Neural crest cell (in vitro differentiated cells): ENCODE data around the gene PHYH. TPM values are rescaled to one million over a fixed set of nuclear protein-coding genes. Genes with fewer than 3 reads are reported as not detected.
"Not testable (repeated sequence)": the region's sequence is repeated elsewhere in the genome, so short reads cannot be mapped to it uniquely, and the experiment has no call there.

Experiments
- DNase-seq: peaks from one replicate; pipeline ENCODE4 v3.0.0; 2021; ENCODE audit warnings: low read depth, mixed read lengths, low spot score
- H3K27ac Mint-ChIP-seq: one replicate; pipeline ENCODE4 v1.8.0; 2021; ENCODE audit warnings: mild to moderate bottlenecking, mixed read lengths; ENCODE audit not compliant: unreplicated experiment
- H3K27me3 Mint-ChIP-seq: 2 replicates; pipeline ENCODE4 v1.8.0; 2021; ENCODE audit warnings: low read depth, mild to moderate bottlenecking, mixed read lengths
- H3K36me3 Mint-ChIP-seq: 2 replicates; pipeline ENCODE4 v1.8.0; 2021; ENCODE audit warnings: low read depth, mild to moderate bottlenecking, mixed read lengths
- H3K4me1 Mint-ChIP-seq: 2 replicates; pipeline ENCODE4 v1.8.0; 2021; ENCODE audit warnings: mixed read lengths
- H3K4me3 Mint-ChIP-seq: one replicate; pipeline ENCODE4 v1.8.0; 2021; ENCODE audit warnings: mild to moderate bottlenecking, mixed read lengths
- H3K9me3 Mint-ChIP-seq: 2 replicates; pipeline ENCODE4 v1.8.0; 2021; ENCODE audit warnings: mixed read lengths
- total RNA-seq: library from RNA; stranded (reverse); gene quantifications from 2 replicates; pipeline ENCODE4 v1.2.1, GENCODE V29; 2021
- TF ChIP-seq, protein P1 (sequence below): fragments of 200-600 bp; sonication (generic); conservative IDR thresholded peaks from 2 replicates; pipeline ENCODE4 v1.5.0; 2021; ENCODE audit warnings: antibody characterized with exemption, mild to moderate bottlenecking

PHYH gene
- total RNA-seq, 1 donor from 2014 or later, result 14.9 TPM

DNA sequence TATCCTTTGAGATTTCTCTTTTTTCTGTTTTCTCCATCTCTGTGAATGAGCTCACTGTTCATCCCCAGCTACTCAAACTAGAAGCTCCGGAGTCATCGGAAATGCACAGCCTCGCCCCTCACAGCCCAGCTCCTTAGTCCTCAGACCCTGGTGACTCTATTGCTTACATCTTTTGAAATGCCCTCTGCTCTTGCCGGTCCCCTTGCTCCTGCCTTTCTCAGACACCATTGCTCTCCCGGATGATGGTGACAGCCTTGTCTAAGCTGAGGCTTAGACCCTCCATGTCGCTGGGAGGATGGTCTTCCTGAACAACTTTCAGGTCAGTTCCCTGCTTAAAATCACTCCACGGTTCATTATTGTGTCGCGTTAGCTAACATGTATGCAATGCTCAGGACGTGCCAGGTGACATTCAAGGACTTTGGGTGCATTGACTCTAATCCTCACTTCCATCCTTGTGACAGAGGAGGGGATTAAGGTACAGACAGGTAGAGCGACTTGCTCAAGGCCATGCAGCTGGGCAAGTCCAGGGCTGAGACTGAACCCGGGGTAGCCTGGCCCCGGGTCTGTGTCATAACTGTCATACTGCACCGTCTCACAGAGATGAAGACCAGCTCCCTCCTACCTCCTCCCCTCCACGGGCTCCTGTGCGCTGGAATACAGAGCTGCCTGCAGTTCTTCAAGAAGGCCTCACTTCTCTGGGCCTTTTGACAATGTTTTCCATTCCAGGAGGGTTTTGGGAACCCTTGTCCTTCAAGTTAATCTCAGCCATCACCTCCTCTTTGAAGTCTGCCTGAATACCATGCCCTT is 61.4 kb downstream of the PHYH start:
- Mint-ChIP-seq H3K4me3 (no peak overlapping the region), H3K36me3 (no peaks in the 10 kb centered on the region), H3K9me3 (no peaks in the 10 kb centered on the region), H3K27me3 (no peaks in the 10 kb centered on the region), H3K27ac (no peak overlapping the region), H3K4me1 (no peaks in the 10 kb centered on the region)
- no peak for DNase-seq
- TF ChIP-seq, protein P1, sequence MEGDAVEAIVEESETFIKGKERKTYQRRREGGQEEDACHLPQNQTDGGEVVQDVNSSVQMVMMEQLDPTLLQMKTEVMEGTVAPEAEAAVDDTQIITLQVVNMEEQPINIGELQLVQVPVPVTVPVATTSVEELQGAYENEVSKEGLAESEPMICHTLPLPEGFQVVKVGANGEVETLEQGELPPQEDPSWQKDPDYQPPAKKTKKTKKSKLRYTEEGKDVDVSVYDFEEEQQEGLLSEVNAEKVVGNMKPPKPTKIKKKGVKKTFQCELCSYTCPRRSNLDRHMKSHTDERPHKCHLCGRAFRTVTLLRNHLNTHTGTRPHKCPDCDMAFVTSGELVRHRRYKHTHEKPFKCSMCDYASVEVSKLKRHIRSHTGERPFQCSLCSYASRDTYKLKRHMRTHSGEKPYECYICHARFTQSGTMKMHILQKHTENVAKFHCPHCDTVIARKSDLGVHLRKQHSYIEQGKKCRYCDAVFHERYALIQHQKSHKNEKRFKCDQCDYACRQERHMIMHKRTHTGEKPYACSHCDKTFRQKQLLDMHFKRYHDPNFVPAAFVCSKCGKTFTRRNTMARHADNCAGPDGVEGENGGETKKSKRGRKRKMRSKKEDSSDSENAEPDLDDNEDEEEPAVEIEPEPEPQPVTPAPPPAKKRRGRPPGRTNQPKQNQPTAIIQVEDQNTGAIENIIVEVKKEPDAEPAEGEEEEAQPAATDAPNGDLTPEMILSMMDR, result no peak

DNA sequence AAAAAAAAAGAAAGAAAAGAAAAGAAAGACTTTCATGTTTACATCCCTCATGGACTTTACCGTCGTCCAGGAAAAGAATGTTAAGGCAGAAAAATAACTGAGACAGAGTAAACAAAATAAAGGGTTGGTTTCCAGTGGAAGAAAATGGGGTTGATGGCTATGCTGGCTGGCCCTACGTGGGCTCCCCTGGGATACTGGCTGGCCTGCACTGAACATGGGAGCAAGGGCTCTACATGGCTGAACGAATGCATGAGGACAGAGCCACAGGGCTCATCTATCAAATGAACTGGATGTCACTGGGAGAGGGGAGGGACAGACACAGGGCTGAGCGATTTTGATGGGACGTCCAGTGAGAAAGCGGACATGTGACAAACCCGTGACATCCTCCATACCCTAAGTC is 63.2 kb downstream of the PHYH start:
- no peak for DNase-seq
- Mint-ChIP-seq H3K4me3 (no peak overlapping the region), H3K27me3 (no peaks in the 10 kb centered on the region), H3K4me1 (no peaks in the 10 kb centered on the region), H3K27ac (no peak overlapping the region), H3K36me3 (no peaks in the 10 kb centered on the region), H3K9me3 (no peaks in the 10 kb centered on the region)
- TF ChIP-seq, protein P1, result no peak

DNA sequence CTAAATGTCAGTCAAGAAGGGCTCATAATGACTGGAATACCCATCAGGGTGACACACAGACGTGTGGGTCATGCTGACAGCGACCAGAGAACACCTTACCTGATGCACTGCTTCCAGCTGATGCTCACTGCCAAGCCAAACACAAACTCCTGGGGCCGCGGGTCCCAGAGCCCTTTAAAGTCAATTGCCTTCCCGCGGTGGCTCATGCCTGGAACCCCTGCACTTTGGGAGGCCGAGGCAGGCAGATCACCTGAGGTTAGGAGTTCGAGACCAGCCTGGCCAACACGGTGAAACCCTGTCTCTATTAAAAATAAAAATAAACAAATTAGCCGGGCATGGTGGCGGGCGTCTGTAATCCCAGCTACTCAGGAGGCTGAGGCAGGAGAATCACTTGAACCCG is 65.1 kb downstream of the PHYH start:
- not testable (repeated sequence) for H3K27ac Mint-ChIP-seq, H3K4me1 Mint-ChIP-seq, H3K27me3 Mint-ChIP-seq, H3K36me3 Mint-ChIP-seq, H3K9me3 Mint-ChIP-seq, H3K4me3 Mint-ChIP-seq, DNase-seq

DNA sequence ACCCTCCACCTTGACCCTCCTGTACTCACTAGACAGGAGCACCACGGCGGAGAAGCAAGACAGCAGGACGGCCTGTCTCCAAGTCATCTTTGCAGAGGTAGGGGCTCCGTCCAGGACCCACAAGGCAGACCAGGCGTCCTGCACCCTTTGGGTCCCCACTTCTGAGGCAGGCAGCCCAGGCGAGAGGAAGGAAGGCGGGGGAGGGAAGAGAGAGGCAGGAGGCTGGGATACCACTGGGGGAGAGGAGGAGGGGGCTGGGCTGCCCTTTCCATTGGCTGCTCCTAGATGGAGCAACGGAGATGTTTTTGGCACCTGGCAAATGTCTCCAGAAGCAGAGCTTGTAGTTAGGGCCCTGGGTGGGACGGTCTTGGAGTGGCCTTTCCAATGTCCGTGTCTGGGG is 65.7 kb downstream of the PHYH start, which contains the start of gene UCMA:
Gene UCMA, minus strand, starts transcription at position 203 of the 400 bp plus-strand sequence. Its CDS starts 116 bp downstream, at position 87.
- no peak within 1 kb of the TSS for H3K27ac Mint-ChIP-seq
- no peak within 1 kb of the TSS for H3K4me3 Mint-ChIP-seq
- no peak for DNase-seq
- no peaks in the 10 kb centered on the region for H3K4me1 Mint-ChIP-seq
- TF ChIP-seq, protein P1, result no peak
- H3K9me3 Mint-ChIP-seq, result no peaks in the 10 kb centered on the region
- H3K36me3 Mint-ChIP-seq, result no peaks in the 10 kb centered on the region
- no peaks in the 10 kb centered on the region for H3K27me3 Mint-ChIP-seq

DNA sequence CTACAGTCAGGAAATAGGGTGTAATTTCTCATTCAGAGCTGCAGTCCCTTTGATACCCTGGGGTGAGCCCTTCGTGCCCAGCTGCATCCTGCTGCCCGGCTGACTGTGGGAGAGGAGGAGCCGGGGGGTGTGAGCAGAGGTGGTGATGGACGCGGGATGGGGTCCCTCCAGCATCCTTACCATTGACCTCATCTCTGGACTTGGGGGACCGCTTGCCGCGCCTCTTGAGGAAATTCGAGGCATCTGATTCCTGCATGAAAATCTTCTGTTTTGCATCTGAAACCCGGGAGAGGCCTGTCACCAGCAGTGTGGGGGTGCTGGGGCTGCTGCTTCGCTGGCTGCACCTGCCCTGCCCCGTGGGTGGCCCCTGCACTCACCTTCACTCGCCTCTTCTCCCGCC is 66.5 kb downstream of the PHYH start:
- Mint-ChIP-seq H3K4me3 (no peak overlapping the region), H3K9me3 (no peaks in the 10 kb centered on the region), H3K27me3 (no peaks in the 10 kb centered on the region), H3K27ac (no peak overlapping the region), H3K4me1 (no peaks in the 10 kb centered on the region), H3K36me3 (no peaks in the 10 kb centered on the region)
- DNase-seq, result no peak
- TF ChIP-seq, protein P1, result no peak

DNA sequence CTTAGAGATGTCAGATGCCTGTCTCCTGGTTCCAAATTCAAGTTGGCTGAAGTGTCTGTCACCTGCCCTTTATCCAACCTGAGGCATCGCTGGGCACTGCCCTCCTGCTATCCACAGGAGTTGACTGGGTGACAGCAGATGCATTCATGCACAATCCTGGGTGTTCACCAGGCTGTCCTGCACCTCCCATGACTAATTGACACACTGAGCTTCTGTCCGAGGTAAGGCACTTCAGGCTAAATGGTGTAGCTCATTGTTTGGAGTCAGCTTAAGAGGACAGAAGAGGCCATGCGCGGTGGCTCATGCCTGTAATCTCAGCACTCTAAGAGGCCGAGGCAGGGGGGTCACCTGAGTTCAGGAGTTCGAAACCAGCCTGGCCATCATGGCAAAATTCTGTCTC is 68.1 kb downstream of the PHYH start:
- Mint-ChIP-seq H3K27ac (no peak overlapping the region), H3K9me3 (no peaks in the 10 kb centered on the region), H3K4me1 (no peaks in the 10 kb centered on the region)

More for the DNA sequence above, 68.1 kb downstream of the PHYH start:
- TF ChIP-seq, protein P1, result no peak
- H3K4me3 Mint-ChIP-seq, result no peak overlapping the region
- no peaks in the 10 kb centered on the region for H3K27me3 Mint-ChIP-seq
- no peak for DNase-seq
- no peaks in the 10 kb centered on the region for H3K36me3 Mint-ChIP-seq
